ENCODE data around the gene PRTN3. TPM values are rescaled to one million over a fixed set of nuclear protein-coding genes. Genes with fewer than 3 reads are reported as not detected.

Gene PRTN3
- total and polyA plus RNA-seq, 4 donors: 0.58 to 23.3 (median 9.7) TPM

GRCh38 chr19:812747-813218 is 28.0 kb upstream of the PRTN3 start:
- H3K36me3 ChIP-seq (ENCODE audit: control insufficient read depth in 4 of 4, insufficient read depth in 4 of 4, low read length in 4 of 4): peaks cover 17 to 49% (median 28%) of the 10 kb centered on the region in 4 donors

GRCh38 chr19:813219-814151 is 27.3 kb upstream of the PRTN3 start:
- WGBS, 2 donors: 93 to 95% methylated on average over 84 to 87 of the region's 87 CpGs
- H3K9ac ChIP-seq (ENCODE audit: insufficient read depth in 1 of 2, low read length in 2 of 2): no peak overlapping the region
- H3K36me3 ChIP-seq (ENCODE audit: control insufficient read depth in 4 of 4, insufficient read depth in 4 of 4, low read length in 4 of 4): peaks cover 13 to 42% (median 24%) of the 10 kb centered on the region in 4 donors
- H3K9me3 ChIP-seq (ENCODE audit: control insufficient read depth in 4 of 4, insufficient read depth in 3 of 4, low read length in 3 of 4): no peaks in the 10 kb centered on the region
- H3K27me3 ChIP-seq (ENCODE audit: control insufficient read depth in 3 of 3, insufficient read depth in 3 of 3, low read length in 2 of 3): no peaks in the 10 kb centered on the region
- H3K27ac ChIP-seq (ENCODE audit: low read depth in 1 of 2, low read length in 1 of 2): no peak overlapping the region
- no peaks in the 10 kb centered on the region for H3K4me1 ChIP-seq (ENCODE audit: control insufficient read depth in 5 of 5, insufficient read depth in 5 of 5, low read length in 5 of 5)
- no peak overlapping the region for H3K4me3 ChIP-seq
- no peak for TF ChIP-seq CTCF (IDR thresholded peaks at IDR 0.05; ENCODE audit: control extremely low read depth, extremely low read depth)
- no peak for DNase-seq
- ATAC-seq (ENCODE audit: insufficient read depth, low FRiP score): no peak

More at GRCh38 chr19:812747-813218, 28.0 kb upstream of the PRTN3 start:
- H3K9ac ChIP-seq (ENCODE audit: insufficient read depth in 1 of 2, low read length in 2 of 2): no peak overlapping the region
- ATAC-seq (ENCODE audit: insufficient read depth, low FRiP score) (no peak), DNase-seq (no peak)
- no peak for TF ChIP-seq CTCF (IDR thresholded peaks at IDR 0.05; ENCODE audit: control extremely low read depth, extremely low read depth)
- H3K27ac ChIP-seq (ENCODE audit: low read depth in 1 of 2, low read length in 1 of 2): no peak overlapping the region
- WGBS, 2 donors: 95% methylated on average over 58 to 72 of the region's 72 CpGs
- no peaks in the 10 kb centered on the region for H3K27me3 ChIP-seq (ENCODE audit: control insufficient read depth in 3 of 3, insufficient read depth in 3 of 3, low read length in 2 of 3)
- no peaks in the 10 kb centered on the region for H3K4me1 ChIP-seq (ENCODE audit: control insufficient read depth in 5 of 5, insufficient read depth in 5 of 5, low read length in 5 of 5)
- no peaks in the 10 kb centered on the region for H3K9me3 ChIP-seq (ENCODE audit: control insufficient read depth in 4 of 4, insufficient read depth in 3 of 4, low read length in 3 of 4)
- no peak overlapping the region for H3K4me3 ChIP-seq

GRCh38 chr19:814152-815078 is 26.4 kb upstream of the PRTN3 start:
- H3K4me1 ChIP-seq (ENCODE audit: control insufficient read depth in 5 of 5, insufficient read depth in 5 of 5, low read length in 5 of 5): no peaks in the 10 kb centered on the region
- H3K4me3 ChIP-seq: no peak overlapping the region
- H3K36me3 ChIP-seq (ENCODE audit: control insufficient read depth in 4 of 4, insufficient read depth in 4 of 4, low read length in 4 of 4): peaks cover 12 to 39% (median 21%) of the 10 kb centered on the region in 4 donors
- WGBS, 2 donors: 86 to 92% methylated on average over 45 to 49 of the region's 49 CpGs
- DNase-seq (no peak), ATAC-seq (ENCODE audit: insufficient read depth, low FRiP score) (no peak)
- no peak overlapping the region for H3K27ac ChIP-seq (ENCODE audit: low read depth in 1 of 2, low read length in 1 of 2)
- TF ChIP-seq CTCF (IDR thresholded peaks at IDR 0.05; ENCODE audit: control extremely low read depth, extremely low read depth): no peak
- H3K9me3 ChIP-seq (ENCODE audit: control insufficient read depth in 4 of 4, insufficient read depth in 3 of 4, low read length in 3 of 4): no peaks in the 10 kb centered on the region
- no peak overlapping the region for H3K9ac ChIP-seq (ENCODE audit: insufficient read depth in 1 of 2, low read length in 2 of 2)
- H3K27me3 ChIP-seq (ENCODE audit: control insufficient read depth in 3 of 3, insufficient read depth in 3 of 3, low read length in 2 of 3): no peaks in the 10 kb centered on the region

Data from lung (tissue), 12 donors.